GM12801 (cell line): ENCODE data around the gene S100Z.

Experiments used
- CTCF ChIP-seq: IDR thresholded peaks from one replicate; pipeline ENCODE4 v1.5.1; 2011; ENCODE audit warnings: control low read depth; ENCODE audit not compliant: insufficient read length; ENCODE audit errors: extremely low read depth

Gene S100Z

GRCh38 chr5:76808141-76808691 is 41.6 kb upstream of the S100Z start:
- TF ChIP-seq CTCF: no peak

GRCh38 chr5:76809141-76809540 is 40.7 kb upstream of the S100Z start:
- no peak for TF ChIP-seq CTCF

GRCh38 chr5:76810236-76810635 is 39.6 kb upstream of the S100Z start:
- TF ChIP-seq CTCF: no peak

- no peak for TF ChIP-seq CTCF
Measured at GRCh38 chr5:76811214-76811613, 38.6 kb upstream of the S100Z start.

- no peak for TF ChIP-seq CTCF
Measured at GRCh38 chr5:76813982-76814562, 35.7 kb upstream of the S100Z start.

- TF ChIP-seq CTCF: no peak
Measured at GRCh38 chr5:76816110-76816831, 33.5 kb upstream of the S100Z start.

- TF ChIP-seq CTCF: no peak
Measured at GRCh38 chr5:76818844-76819831, 30.7 kb upstream of the S100Z start, which contains the start of gene F2RL1. Gene F2RL1, plus strand, starts transcription at chr5:76819030. Its CDS starts 153 bp downstream, at chr5:76819183.
